PC-3 (cell line): Measurements from ENCODE around the gene SPTLC2. TPM values are rescaled to one million over a fixed set of nuclear protein-coding genes. Genes with fewer than 3 reads are reported as not detected.

Experiments used
- ATAC-seq: fragments of 200-7000 bp; cut with Tn5 transposase; 2 replicates; pipeline ENCODE4 v1.9.1; 2020; ENCODE audit warnings: mild to moderate bottlenecking, moderate library complexity
- BruUV-seq: library from RNA; stranded (reverse); fragments of 400-500 nt; replicated peaks from 2 replicates; lab custom pipeline; 2021; lab: Mats Ljungman, UMichigan
- CTCF ChIA-PET: fragments of 300-600 bp; sonication (Branson Sonifier 250); formaldehyde crosslinking; loops from one replicate; lab custom pipeline; 2022; ENCODE audit warnings: antibody characterized with exemption; lab: Charles Lee
- POLR2A ChIA-PET: fragments of 300-600 bp; sonication (Branson Sonifier 250); formaldehyde crosslinking; loops from one replicate; lab custom pipeline; 2022; ENCODE audit warnings: antibody characterized with exemption; ENCODE audit not compliant: unreplicated experiment; lab: Charles Lee
- DNase-seq: peaks from one replicate; pipeline ENCODE4 v3.0.0-alpha.2; 2015
- H2AFZ ChIP-seq: fragments of 300-600 bp; sonication (generic); 2 replicates; pipeline ENCODE4 v1.6.0; 2016; ENCODE audit warnings: antibody characterized with exemption, low read length
- H3F3A ChIP-seq: fragments of 300-600 bp; sonication (generic); one replicate; pipeline ENCODE4 v1.6.0; 2017; ENCODE audit warnings: antibody characterized with exemption, low read length, control low read depth, mild to moderate bottlenecking; ENCODE audit not compliant: unreplicated experiment
- H3K27ac ChIP-seq: fragments of 300-600 bp; sonication (generic); 2 replicates; pipeline ENCODE4 v1.5.1; 2016; ENCODE audit warnings: mild to moderate bottlenecking, low read length
- H3K27me3 ChIP-seq: fragments of 300-600 bp; sonication (generic); 2 replicates; pipeline ENCODE4 v1.6.1; 2016; ENCODE audit warnings: low read length, mixed read lengths
- H3K36me3 ChIP-seq: fragments of 300-600 bp; sonication (generic); 2 replicates; pipeline ENCODE4 v1.6.1; 2016; ENCODE audit warnings: low read depth, mixed run types, low read length, mixed read lengths
- H3K4me1 ChIP-seq: fragments of 300-600 bp; sonication (generic); 2 replicates; pipeline ENCODE4 v1.5.1; 2016; ENCODE audit warnings: low read length; ENCODE audit not compliant: insufficient read depth
- H3K4me2 ChIP-seq: fragments of 300-600 bp; sonication (generic); 2 replicates; pipeline ENCODE4 v1.6.0; 2016; ENCODE audit warnings: low read length
- H3K4me3 ChIP-seq: fragments of 300-600 bp; sonication (generic); 2 replicates; pipeline ENCODE4 v1.5.1; 2016; ENCODE audit warnings: mild to moderate bottlenecking, low read length, mixed read lengths
- H3K79me2 ChIP-seq: fragments of 300-600 bp; sonication (generic); 2 replicates; pipeline ENCODE4 v1.6.1; 2017; ENCODE audit warnings: low read length, mixed read lengths
- H3K9ac ChIP-seq: fragments of 300-600 bp; sonication (generic); 2 replicates; pipeline ENCODE4 v1.6.0; 2016; ENCODE audit warnings: mild to moderate bottlenecking, low read length
- H3K9me2 ChIP-seq: fragments of 300-600 bp; sonication (generic); replicated peaks from 2 replicates; pipeline ENCODE4 v1.6.1; 2016; ENCODE audit warnings: mixed run types, low read length, mixed read lengths
- H3K9me3 ChIP-seq: fragments of 300-600 bp; sonication (generic); 2 replicates; pipeline ENCODE4 v1.6.1; 2016; ENCODE audit warnings: low read length, mixed read lengths
- H4K20me1 ChIP-seq: fragments of 300-600 bp; sonication (generic); 2 replicates; pipeline ENCODE4 v1.6.1; 2016; ENCODE audit warnings: low read length, mixed read lengths
- EZH2 ChIP-seq: fragments of 300-600 bp; sonication (generic); IDR thresholded peaks from one replicate; pipeline ENCODE4 v1.6.1; 2017; ENCODE audit warnings: antibody characterized with exemption, mild to moderate bottlenecking, low read length; ENCODE audit not compliant: unreplicated experiment
- EZH2phosphoT487 ChIP-seq: fragments of 300-600 bp; sonication (generic); IDR thresholded peaks from 2 replicates; pipeline ENCODE4 v1.6.1; 2018; ENCODE audit warnings: mild to moderate bottlenecking, antibody characterized with exemption, low read length, borderline replicate concordance
- intact Hi-C: fragments of 100-400 bp; cut with micrococcal nuclease; formaldehyde crosslinking; loops from 2 replicates; pipeline ENCODE4 v1.9.0; 2023
- total RNA-seq: library from RNA; depleted of rRNA; stranded (reverse); fragments of >200 nt; gene quantifications from 2 replicates; pipeline ENCODE4 v1.2.3, GENCODE V29; 2014; rRNA removed
- TF ChIP-seq, protein P1 (sequence below): fragments of 300-600 bp; sonication (generic); conservative IDR thresholded peaks from 2 replicates; pipeline ENCODE4 v1.5.1; 2017; ENCODE audit warnings: antibody characterized with exemption, low read depth, mild to moderate bottlenecking, low read length

The SPTLC2 gene
- total RNA-seq, 1 experiment from 2014 or later: 27.6 TPM

DNA sequence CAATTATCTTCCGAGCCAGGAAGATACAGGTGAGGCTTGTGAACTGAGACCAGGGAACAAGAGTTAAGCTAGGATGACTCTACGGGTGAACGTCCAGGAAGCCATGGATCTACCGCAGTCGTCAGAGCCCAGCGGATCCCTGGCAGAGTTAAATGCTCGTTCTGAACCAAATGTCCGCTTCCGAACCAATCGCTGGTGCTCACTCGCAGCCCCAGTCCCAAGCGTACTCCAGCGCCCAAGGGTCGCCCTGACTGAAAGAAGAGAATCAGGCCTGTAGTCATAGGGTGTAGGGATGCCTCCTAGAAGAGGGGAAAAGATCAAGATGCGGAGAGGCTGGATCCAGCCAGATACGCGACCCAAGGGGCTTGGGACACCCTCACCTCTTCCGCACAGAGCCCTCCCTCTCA is 159.3 kb downstream of the SPTLC2 start:
- POLR2A ChIA-PET: interaction anchor here (0.5 to 0.7 kb wide), 4 partner anchors 19 to 1072 kb away, joined by 3 to 5 read pairs (median 4); no protein-coding TSS in a partner anchor
- Histone ChIP-seq H3K27me3 (no peaks in the 10 kb centered on the region), H3K9me2 (no peaks in the 10 kb centered on the region), H3K4me3 (peak overlapping the region; percentile 82), H3K36me3 (peaks cover 25% of the 10 kb centered on the region), H3K4me1 (peaks cover 19% of the 10 kb centered on the region), H3K9me3 (no peaks in the 10 kb centered on the region), H3K79me2 (peaks cover 52% of the 10 kb centered on the region), H3F3A (no peaks in the 10 kb centered on the region), H4K20me1 (peaks cover 13% of the 10 kb centered on the region), H3K27ac (no peak overlapping the region; the same call in 1 of the 2 replicates), H2AFZ (peak overlapping the region; percentile 73), H3K4me2 (peak overlapping the region; percentile 88), H3K9ac (peak overlapping the region; percentile 90)
- ATAC-seq (peak; percentile 14), DNase-seq (no peak)
- intact Hi-C loops: loop anchor here (1.0 to 5.0 kb wide), 5 partner anchors 80 to 305 kb away; partner anchors contain the start of genes ALKBH1, GSTZ1, SAMD15 and SLIRP
- CTCF ChIA-PET: no interaction called here
- TSS peak; percentile 72 for BruUV-seq
- TF ChIP-seq, protein P1, sequence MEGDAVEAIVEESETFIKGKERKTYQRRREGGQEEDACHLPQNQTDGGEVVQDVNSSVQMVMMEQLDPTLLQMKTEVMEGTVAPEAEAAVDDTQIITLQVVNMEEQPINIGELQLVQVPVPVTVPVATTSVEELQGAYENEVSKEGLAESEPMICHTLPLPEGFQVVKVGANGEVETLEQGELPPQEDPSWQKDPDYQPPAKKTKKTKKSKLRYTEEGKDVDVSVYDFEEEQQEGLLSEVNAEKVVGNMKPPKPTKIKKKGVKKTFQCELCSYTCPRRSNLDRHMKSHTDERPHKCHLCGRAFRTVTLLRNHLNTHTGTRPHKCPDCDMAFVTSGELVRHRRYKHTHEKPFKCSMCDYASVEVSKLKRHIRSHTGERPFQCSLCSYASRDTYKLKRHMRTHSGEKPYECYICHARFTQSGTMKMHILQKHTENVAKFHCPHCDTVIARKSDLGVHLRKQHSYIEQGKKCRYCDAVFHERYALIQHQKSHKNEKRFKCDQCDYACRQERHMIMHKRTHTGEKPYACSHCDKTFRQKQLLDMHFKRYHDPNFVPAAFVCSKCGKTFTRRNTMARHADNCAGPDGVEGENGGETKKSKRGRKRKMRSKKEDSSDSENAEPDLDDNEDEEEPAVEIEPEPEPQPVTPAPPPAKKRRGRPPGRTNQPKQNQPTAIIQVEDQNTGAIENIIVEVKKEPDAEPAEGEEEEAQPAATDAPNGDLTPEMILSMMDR: no peak
- no peak for TF ChIP-seq EZH2phosphoT487
- TF ChIP-seq EZH2: no peak

Other genes starting within 250 kb of the SPTLC2 start
- 16.8 and 17.8 TPM in 2 replicates for gene TMED8, start 239.5 kb downstream of the SPTLC2 start, total RNA-seq
- 1.2 and 6.2 TPM in 2 replicates for gene SAMD15, start 239.3 kb downstream of the SPTLC2 start, total RNA-seq
- gene NOXRED1, start 193.1 kb downstream of the SPTLC2 start, total RNA-seq: 0.33 and 0.46 TPM in 2 replicates
- 20.1 and 20.2 TPM in 2 replicates for gene VIPAS39, start 159.0 kb downstream of the SPTLC2 start, total RNA-seq
- 215 and 217 TPM in 2 replicates for gene AHSA1, start 158.5 kb downstream of the SPTLC2 start, total RNA-seq
- gene ISM2, start 117.8 kb downstream of the SPTLC2 start, total RNA-seq: 0.95 TPM in 1 of 2 replicates, not detected in the other
- 9.7 and 10.8 TPM in 2 replicates for gene ALKBH1, start 91.4 kb upstream of the SPTLC2 start, total RNA-seq
- 904 and 934 TPM in 2 replicates for gene SLIRP, start 91.5 kb upstream of the SPTLC2 start, total RNA-seq
- 67.5 and 74.5 TPM in 2 replicates for gene SNW1, start 144.5 kb upstream of the SPTLC2 start, total RNA-seq
- gene ADCK1, start 183.5 kb upstream of the SPTLC2 start, total RNA-seq: 4.7 and 5.7 TPM in 2 replicates